Measurements from ENCODE around the gene MEIS3.
A peak's percentile ranks its signal among the peaks of the same experiment; 100 is the strongest.
"Not testable (repeated sequence)": the region's sequence is repeated elsewhere in the genome, so short reads cannot be mapped to it uniquely, and the experiment has no call there.

The MEIS3 gene

DNA sequence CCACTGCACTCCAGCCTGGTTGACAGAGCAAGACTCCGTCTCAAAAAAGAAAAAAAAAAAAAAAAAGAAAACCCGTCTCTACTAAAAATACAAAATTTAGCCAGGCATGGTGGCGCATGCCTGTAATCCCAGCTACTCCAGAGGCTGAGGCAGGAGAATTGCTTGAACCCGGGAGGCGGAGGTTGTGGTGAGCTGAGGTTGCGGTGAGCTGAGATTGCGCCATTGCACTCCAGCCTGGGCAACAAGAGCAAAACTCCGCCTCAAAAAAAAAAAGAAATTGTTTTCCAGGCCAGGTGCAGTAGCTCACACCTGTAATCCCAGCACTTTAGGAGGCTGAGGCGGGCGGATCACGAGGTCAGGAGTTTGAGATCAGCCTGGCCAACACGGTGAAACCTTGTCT lies 32.7 kb downstream of the MEIS3 start:
- DNase-seq (ENCODE audit: low read depth), result not testable (repeated sequence)

DNA sequence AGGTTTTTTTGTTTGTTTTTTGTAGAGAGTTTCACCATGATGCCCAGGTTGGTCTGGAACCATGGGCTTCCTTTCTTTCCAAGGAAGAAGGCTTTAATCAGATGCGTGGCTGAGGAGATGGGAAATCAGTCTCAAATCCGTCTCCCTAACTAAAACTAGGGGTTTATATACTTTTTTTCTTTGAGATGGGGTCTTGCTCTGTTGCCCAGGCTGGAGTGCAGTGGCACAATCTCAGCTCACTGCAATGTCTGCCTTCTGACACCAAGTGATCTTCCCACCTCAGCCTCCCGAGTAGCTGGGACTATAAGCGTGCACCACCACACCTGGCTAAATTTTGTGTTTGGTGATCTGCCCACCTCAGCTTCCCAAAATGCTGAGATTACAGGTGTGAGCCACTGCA lies 34.8 kb downstream of the MEIS3 start:
- DNase-seq (ENCODE audit: low read depth), result not testable (repeated sequence)

- not testable (repeated sequence) for DNase-seq (ENCODE audit: low read depth)
Measured at GRCh38 chr19:47383890-47384289, 35.4 kb downstream of the MEIS3 start.

- no peak for DNase-seq (ENCODE audit: low read depth)
Measured at GRCh38 chr19:47381653-47382279, 37.6 kb downstream of the MEIS3 start.

- no peak for DNase-seq (ENCODE audit: low read depth)
Measured at GRCh38 chr19:47381121-47381520, 38.2 kb downstream of the MEIS3 start.

- no peak for DNase-seq (ENCODE audit: low read depth)
Measured at GRCh38 chr19:47380559-47380958, 38.8 kb downstream of the MEIS3 start.

- no peak for DNase-seq (ENCODE audit: low read depth)
Measured at GRCh38 chr19:47379381-47379938, 39.9 kb downstream of the MEIS3 start.

- no peak for DNase-seq (ENCODE audit: low read depth)
Measured at GRCh38 chr19:47378246-47378645, 41.1 kb downstream of the MEIS3 start.

- no peak for DNase-seq (ENCODE audit: low read depth)
Measured at GRCh38 chr19:47377801-47378200, 41.5 kb downstream of the MEIS3 start.

- no peak for DNase-seq (ENCODE audit: low read depth)
Measured at GRCh38 chr19:47377208-47377701, 42.1 kb downstream of the MEIS3 start.

DNA sequence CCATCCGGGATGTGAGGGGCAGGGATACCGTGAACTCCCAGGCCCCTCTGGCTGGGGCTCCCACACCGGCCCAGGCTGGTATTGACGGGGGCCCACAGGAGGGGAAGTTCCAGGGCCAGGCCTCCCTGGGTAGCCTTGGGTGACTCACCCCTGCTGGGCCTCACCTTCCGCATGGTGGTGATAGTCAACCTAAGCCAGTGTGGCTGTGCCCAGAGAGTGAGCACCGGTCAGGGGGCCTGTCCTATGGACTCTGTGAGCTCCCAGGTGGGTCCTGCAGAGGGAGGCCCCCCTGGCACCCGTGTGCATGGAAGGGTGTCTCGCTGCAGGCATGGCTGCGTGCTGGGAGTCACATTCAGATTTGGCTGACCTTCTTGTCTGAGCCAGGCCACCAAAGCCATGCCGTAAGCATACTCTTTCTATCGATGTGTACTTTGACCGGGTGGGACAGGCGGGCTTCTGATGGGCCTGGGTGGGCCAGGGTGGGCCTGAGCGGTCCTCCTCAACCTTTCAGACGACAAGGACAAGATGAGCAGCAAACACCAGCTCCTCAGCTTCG lies 42.7 kb downstream of the MEIS3 start:
- peak; percentile 28 for DNase-seq (ENCODE audit: low read depth)

- DNase-seq (ENCODE audit: low read depth), result no peak
Measured at GRCh38 chr19:47375694-47376588, 43.4 kb downstream of the MEIS3 start.

GRCh38 chr19:47374876-47375693 lies 44.2 kb downstream of the MEIS3 start:
- DNase-seq (ENCODE audit: low read depth), result no peak

DNA sequence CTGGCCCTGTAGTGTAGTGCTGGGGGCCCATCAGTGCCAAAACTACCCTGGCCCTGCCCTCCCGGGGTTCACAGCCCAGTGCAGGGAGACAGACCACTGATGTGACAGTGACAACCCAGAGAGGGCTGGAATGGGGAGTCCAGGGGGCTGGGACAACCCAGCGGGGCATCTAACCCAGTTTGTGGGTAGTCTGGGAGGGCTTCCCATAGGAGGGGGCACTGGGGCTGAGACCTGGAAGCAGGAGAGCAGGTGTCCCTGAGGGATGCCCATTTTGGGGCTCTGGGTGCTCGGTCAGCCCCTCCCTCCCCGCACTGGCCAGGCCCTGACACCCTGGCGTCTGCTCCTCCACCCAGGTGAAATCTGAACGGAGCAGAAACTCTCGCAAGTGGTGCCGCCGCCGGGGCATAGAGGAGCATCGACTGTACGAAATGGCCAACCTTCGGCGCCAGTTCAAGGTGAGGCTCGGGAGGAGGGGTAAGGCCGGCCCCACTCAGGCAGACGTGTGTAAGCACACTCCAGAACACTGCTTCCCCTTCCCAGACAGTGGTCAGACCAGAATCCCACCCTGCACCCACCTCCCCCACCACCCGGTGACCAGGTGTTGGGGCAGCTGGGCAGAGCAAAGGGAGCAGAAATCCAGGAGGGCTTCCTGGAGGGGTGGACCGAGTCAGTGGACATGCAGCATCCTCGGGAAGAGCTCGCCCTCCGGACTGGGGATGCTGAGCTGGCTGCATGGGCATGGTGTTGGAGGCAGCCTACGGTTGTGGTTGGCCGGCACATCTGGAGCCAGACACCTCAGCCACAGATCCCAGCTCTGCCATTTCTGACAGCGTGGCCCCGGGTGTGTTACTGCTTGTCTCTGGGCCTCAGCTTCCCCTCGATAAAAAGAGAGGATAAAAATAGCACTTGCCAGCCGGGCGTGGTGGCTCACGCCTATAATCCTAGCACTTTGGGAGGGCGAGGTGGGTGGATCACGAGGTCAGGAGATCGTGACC lies 45.8 kb downstream of the MEIS3 start:
- no peak for DNase-seq (ENCODE audit: low read depth)

DNA sequence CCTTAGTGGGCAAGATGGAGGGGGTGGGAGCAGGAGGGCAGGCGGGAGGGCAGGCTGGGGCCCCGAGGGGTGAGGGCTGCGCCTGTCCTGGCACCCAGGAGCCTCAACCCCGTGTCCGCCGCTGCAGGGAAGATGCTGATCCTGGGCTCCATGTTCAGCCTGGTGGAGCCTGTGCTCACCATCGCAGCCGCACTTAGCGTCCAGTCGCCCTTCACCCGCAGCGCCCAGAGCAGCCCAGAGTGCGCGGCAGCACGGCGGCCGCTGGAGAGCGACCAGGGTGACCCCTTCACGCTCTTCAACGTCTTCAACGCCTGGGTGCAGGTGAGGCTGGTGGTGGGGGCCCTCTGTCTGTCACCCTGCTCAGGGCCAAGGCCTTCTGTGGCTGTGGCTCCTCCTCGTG lies 46.7 kb downstream of the MEIS3 start:
- DNase-seq (ENCODE audit: low read depth), result no peak

DNA sequence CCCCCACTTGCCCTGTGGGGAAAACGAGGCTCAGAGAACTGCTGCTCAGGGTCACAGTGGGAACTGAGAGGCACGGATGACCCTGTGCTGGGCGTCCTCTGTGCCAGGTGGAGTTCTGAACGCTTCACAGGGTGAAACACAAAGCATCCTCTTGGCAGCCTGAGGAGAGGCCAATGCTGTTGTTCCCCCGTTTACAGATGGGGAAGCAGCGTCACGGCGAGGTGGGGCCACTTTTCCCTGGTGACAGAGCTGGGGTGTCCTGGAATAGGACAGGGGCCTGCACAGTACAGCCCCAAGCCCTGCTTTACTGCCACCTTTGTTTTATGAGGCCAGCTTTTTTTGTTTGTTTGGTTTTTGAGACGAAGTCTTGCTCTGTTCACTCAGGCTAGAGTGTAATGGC lies 48.1 kb downstream of the MEIS3 start:
- DNase-seq (ENCODE audit: low read depth), result no peak

- DNase-seq (ENCODE audit: low read depth), result peak; percentile 90
Measured at GRCh38 chr19:47370045-47370611, 49.2 kb downstream of the MEIS3 start.

DNA sequence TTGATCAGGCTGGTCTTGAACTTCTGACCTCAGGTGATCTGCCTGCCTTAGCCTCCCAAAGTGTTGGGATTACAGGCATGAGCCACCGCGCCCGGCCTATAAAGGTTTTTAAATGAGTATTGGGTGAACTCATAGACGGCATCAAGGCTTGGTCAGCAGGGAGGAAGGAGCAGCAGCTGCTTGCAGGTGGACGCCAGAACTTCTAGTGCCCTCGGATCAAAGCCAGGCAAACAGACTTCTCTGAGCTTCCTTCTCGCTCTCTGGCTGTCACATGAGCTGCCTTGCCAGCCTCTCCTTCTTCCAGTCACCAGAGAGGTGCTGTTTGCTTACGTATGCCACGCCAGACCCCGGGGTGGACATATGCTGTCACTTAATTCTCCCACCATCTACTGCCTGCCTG lies 53.9 kb downstream of the MEIS3 start:
- DNase-seq (ENCODE audit: low read depth), result not testable (repeated sequence)

DNA sequence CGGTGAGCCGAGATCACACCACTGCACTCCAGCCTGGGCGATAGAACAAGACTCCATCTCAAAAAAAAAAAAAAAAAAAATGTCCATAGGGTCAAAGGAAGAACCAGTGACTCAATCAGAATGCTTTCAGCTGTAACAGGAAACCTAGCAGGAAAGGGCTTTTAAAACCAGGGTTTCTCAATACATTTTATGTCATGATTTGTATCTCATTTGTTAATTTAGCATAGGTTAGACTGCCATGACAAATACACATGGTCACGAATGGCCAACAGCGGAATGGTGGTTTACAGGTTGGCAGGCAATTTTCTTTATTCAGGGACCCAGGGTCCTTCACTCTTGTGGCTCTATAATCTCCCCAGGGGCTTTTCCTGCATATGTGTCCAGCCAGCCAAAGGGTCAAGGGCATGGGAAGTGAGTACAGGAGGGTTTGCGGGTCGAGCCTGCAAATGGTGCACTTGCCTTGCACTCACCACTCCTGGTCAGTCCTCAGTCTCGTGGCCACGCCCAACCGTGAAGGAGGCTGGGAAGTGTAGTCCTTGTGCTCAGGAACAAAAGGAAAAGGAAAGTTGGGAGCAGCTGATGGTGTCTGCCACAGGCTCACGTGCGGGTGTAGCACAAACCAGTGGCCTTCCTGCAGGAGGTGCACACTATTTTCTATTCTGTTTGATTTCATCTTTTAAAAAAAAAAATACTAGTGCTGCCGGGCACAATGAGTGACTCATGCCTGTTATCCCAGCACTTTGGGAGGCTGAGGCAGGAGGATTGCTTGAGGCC lies 55.4 kb downstream of the MEIS3 start:
- peak; percentile 90 for DNase-seq (ENCODE audit: low read depth)
